ENCODE results near the gene FOXK2. TPM values are rescaled to one million over a fixed set of nuclear protein-coding genes. Genes with fewer than 3 reads are reported as not detected.

FOXK2 gene
- total RNA-seq, 1 experiment from 2014 or later, result 57.7 TPM

DNA sequence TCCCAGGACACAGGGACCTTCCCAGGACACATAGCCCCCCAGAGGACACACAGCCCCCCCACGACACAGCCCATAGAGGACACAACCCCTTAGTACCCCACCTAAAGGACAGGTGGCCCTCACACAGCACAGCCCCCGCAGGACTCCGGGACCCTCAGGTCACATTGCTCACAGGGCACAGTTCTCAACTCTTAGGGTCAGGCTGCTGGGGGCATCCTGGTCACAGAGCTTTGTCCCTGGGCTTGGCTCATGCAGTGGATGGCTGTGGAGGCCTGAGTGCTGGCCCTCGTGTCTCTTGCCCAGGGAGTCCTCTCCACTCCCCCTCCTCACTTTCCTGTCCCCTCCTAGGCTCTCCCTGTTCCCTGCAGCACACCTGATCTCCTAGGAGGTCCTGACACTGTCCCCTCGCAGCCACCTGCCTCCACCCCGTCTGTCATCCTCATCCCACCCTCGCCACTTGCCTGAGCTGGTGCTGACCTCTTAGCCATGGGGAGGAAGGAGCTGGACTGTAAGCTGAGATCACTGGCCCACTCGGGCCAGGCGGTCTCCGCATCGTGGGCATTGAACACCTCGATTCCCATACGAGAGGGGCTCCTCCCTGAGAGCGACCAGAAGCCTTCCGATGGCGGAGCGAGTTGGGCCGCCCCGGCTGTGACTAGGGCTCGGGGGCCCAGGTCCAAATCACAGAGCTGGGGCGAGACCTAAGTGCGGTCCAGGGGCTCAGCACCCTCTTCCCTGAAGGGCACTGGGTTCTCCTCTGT is 130.1 kb downstream of the FOXK2 start:
- peaks cover 8% of the 10 kb centered on the region for H3K27me3 Mint-ChIP-seq (ENCODE audit: low read depth)
- no peak for TF ChIP-seq ZNF317 (CRISPR knock-in tag; IDR thresholded peaks at IDR 0.05; ENCODE audit: borderline replicate concordance, low read depth)
- TF ChIP-seq, protein P1, sequence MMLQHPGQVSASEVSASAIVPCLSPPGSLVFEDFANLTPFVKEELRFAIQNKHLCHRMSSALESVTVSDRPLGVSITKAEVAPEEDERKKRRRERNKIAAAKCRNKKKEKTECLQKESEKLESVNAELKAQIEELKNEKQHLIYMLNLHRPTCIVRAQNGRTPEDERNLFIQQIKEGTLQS (CRISPR knock-in tag; conservative IDR thresholded peaks at IDR 0.05), result no peak
- TF ChIP-seq SMAD3 (CRISPR knock-in tag; IDR thresholded peaks at IDR 0.05; ENCODE audit: borderline replicate concordance), result no peak
- TF ChIP-seq, protein P2, sequence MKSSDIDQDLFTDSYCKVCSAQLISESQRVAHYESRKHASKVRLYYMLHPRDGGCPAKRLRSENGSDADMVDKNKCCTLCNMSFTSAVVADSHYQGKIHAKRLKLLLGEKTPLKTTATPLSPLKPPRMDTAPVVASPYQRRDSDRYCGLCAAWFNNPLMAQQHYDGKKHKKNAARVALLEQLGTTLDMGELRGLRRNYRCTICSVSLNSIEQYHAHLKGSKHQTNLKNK (CRISPR knock-in tag; IDR thresholded peaks at IDR 0.05), result no peak
- peak overlapping the region; percentile 59 for H3K4me3 Mint-ChIP-seq
- no peak overlapping the region for H3K27ac Mint-ChIP-seq
- CTCF ChIA-PET, result no interaction called here
- POLR2A ChIA-PET, result no interaction called here
- DNase-seq (ENCODE audit: low spot score), result no peak
- no peaks in the 10 kb centered on the region; the same call in none of the 2 replicates for H3K36me3 Mint-ChIP-seq
- H3K4me1 Mint-ChIP-seq, result peaks cover 17% of the 10 kb centered on the region
- no peak for ATAC-seq
- no peaks in the 10 kb centered on the region for H3K9me3 Mint-ChIP-seq

DNA sequence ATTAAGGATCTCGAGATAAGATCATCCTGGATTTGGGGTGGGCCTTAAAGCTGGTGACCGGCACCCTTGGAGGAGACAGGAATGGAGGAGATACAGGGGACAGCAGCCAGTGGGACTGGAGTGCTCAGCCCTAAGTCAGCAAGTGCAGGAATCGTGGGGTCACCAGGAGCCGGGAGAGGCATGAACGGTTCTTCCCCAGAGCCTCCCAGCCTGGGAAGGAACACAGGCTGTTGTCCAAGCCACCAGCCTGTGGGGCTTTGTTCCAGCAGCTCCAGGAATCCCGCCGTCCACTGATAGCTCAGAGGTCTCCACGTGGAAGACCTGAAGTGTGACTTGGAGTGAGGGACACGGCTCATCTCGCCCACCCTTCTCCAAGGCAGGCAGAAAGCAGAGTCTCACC is 131.2 kb downstream of the FOXK2 start:
- H3K27me3 Mint-ChIP-seq (ENCODE audit: low read depth), result peaks cover 8% of the 10 kb centered on the region
- TF ChIP-seq RORB (CRISPR knock-in tag; IDR thresholded peaks at IDR 0.05), result no peak
- TF ChIP-seq, protein P3, sequence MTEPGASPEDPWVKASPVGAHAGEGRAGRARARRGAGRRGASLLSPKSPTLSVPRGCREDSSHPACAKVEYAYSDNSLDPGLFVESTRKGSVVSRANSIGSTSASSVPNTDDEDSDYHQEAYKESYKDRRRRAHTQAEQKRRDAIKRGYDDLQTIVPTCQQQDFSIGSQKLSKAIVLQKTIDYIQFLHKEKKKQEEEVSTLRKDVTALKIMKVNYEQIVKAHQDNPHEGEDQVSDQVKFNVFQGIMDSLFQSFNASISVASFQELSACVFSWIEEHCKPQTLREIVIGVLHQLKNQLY (CRISPR knock-in tag; IDR thresholded peaks at IDR 0.05), result no peak
- no peak for TF ChIP-seq TEAD4 (CRISPR knock-in tag; IDR thresholded peaks at IDR 0.05)
- TF ChIP-seq ZNF317 (CRISPR knock-in tag; IDR thresholded peaks at IDR 0.05; ENCODE audit: borderline replicate concordance, low read depth), result no peak

DNA sequence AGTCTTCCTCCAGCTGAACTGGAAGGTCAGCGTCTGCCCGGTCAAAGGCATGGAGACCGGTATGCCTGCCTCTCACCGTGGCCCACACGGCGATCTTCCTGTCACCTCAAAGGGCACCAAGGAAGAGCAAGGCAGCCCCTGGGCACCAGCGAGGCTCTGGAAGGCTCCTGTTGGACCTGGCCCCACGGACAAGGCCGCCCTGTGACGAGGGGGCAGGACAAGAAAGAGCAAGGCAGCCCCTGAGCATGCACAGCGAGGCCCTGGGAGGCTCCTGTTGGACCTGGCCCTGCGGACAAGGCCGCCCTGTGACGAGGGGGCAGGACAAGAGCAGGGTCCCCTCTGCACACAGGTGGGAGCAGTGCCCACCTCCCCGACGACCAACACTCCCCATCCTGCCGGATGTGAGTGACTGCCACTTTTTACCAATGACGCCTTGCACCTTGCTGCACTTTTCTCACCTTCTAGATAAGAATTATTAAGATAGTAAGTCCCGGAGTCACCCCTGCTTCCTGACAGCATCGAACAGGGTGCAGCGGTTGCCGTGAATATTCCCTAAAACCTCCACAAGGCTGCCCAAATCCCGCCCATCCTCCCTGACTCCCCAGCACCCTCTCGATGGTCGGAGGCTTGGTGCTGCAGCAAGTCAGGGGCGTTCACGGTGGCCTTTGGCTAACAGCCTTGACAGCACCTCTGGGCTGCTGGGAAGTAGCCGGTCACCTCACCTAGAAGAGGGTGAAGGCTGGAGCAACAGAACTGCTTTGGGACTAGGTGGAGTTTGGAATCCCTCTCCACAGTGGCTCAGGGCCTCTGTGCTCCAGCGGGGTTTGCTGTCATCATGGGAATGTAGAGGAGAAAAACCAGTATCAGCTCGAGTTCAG is 134.4 kb downstream of the FOXK2 start:
- POLR2A ChIA-PET, result no interaction called here
- peaks cover 8% of the 10 kb centered on the region for H3K27me3 Mint-ChIP-seq (ENCODE audit: low read depth)
- H3K27ac Mint-ChIP-seq, result no peak overlapping the region
- TF ChIP-seq, protein P4, sequence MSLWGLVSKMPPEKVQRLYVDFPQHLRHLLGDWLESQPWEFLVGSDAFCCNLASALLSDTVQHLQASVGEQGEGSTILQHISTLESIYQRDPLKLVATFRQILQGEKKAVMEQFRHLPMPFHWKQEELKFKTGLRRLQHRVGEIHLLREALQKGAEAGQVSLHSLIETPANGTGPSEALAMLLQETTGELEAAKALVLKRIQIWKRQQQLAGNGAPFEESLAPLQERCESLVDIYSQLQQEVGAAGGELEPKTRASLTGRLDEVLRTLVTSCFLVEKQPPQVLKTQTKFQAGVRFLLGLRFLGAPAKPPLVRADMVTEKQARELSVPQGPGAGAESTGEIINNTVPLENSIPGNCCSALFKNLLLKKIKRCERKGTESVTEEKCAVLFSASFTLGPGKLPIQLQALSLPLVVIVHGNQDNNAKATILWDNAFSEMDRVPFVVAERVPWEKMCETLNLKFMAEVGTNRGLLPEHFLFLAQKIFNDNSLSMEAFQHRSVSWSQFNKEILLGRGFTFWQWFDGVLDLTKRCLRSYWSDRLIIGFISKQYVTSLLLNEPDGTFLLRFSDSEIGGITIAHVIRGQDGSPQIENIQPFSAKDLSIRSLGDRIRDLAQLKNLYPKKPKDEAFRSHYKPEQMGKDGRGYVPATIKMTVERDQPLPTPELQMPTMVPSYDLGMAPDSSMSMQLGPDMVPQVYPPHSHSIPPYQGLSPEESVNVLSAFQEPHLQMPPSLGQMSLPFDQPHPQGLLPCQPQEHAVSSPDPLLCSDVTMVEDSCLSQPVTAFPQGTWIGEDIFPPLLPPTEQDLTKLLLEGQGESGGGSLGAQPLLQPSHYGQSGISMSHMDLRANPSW (CRISPR knock-in tag; conservative IDR thresholded peaks at IDR 0.05; ENCODE audit: low read depth), result no peak
- TF ChIP-seq, protein P5, sequence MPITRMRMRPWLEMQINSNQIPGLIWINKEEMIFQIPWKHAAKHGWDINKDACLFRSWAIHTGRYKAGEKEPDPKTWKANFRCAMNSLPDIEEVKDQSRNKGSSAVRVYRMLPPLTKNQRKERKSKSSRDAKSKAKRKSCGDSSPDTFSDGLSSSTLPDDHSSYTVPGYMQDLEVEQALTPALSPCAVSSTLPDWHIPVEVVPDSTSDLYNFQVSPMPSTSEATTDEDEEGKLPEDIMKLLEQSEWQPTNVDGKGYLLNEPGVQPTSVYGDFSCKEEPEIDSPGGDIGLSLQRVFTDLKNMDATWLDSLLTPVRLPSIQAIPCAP (CRISPR knock-in tag; IDR thresholded peaks at IDR 0.05), result no peak
- TF ChIP-seq FOXJ3 (CRISPR knock-in tag; IDR thresholded peaks at IDR 0.05; ENCODE audit: borderline replicate concordance) (no peak), ZNF232 (CRISPR knock-in tag; IDR thresholded peaks at IDR 0.05) (no peak), TCF7 (CRISPR knock-in tag; IDR thresholded peaks at IDR 0.05; ENCODE audit: low read depth) (no peak), MYBL2 (CRISPR knock-in tag; IDR thresholded peaks at IDR 0.05) (no peak), MXD4 (CRISPR knock-in tag; IDR thresholded peaks at IDR 0.05; ENCODE audit: borderline replicate concordance) (no peak), ZNF423 (CRISPR knock-in tag; IDR thresholded peaks at IDR 0.05) (no peak), NFATC4 (CRISPR knock-in tag; IDR thresholded peaks at IDR 0.05) (no peak), HMGA2 (CRISPR knock-in tag; IDR thresholded peaks at IDR 0.05) (no peak)
- TF ChIP-seq, protein P6, sequence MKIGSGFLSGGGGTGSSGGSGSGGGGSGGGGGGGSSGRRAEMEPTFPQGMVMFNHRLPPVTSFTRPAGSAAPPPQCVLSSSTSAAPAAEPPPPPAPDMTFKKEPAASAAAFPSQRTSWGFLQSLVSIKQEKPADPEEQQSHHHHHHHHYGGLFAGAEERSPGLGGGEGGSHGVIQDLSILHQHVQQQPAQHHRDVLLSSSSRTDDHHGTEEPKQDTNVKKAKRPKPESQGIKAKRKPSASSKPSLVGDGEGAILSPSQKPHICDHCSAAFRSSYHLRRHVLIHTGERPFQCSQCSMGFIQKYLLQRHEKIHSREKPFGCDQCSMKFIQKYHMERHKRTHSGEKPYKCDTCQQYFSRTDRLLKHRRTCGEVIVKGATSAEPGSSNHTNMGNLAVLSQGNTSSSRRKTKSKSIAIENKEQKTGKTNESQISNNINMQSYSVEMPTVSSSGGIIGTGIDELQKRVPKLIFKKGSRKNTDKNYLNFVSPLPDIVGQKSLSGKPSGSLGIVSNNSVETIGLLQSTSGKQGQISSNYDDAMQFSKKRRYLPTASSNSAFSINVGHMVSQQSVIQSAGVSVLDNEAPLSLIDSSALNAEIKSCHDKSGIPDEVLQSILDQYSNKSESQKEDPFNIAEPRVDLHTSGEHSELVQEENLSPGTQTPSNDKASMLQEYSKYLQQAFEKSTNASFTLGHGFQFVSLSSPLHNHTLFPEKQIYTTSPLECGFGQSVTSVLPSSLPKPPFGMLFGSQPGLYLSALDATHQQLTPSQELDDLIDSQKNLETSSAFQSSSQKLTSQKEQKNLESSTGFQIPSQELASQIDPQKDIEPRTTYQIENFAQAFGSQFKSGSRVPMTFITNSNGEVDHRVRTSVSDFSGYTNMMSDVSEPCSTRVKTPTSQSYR (CRISPR knock-in tag; IDR thresholded peaks at IDR 0.05), result no peak
- TF ChIP-seq, protein P7, sequence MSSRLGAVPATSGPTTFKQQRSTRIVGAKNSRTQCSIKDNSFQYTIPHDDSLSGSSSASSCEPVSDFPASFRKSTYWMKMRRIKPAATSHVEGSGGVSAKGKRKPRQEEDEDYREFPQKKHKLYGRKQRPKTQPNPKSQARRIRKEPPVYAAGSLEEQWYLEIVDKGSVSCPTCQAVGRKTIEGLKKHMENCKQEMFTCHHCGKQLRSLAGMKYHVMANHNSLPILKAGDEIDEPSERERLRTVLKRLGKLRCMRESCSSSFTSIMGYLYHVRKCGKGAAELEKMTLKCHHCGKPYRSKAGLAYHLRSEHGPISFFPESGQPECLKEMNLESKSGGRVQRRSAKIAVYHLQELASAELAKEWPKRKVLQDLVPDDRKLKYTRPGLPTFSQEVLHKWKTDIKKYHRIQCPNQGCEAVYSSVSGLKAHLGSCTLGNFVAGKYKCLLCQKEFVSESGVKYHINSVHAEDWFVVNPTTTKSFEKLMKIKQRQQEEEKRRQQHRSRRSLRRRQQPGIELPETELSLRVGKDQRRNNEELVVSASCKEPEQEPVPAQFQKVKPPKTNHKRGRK (CRISPR knock-in tag; IDR thresholded peaks at IDR 0.05; ENCODE audit: borderline replicate concordance), result no peak

More for the DNA sequence above, 131.2 kb downstream of the FOXK2 start:
- peaks cover 16% of the 10 kb centered on the region for H3K4me1 Mint-ChIP-seq
- POLR2A ChIA-PET, result no interaction called here
- no peaks in the 10 kb centered on the region for H3K9me3 Mint-ChIP-seq
- DNase-seq (ENCODE audit: low spot score) (no peak), ATAC-seq (no peak)
- no peaks in the 10 kb centered on the region for H3K36me3 Mint-ChIP-seq
- H3K27ac Mint-ChIP-seq, result no peak overlapping the region
- H3K4me3 Mint-ChIP-seq, result no peak overlapping the region
- CTCF ChIA-PET, result no interaction called here

More for the DNA sequence above, 134.4 kb downstream of the FOXK2 start:
- no peak for DNase-seq (ENCODE audit: low spot score)
- CTCF ChIA-PET, result no interaction called here
- Mint-ChIP-seq H3K4me3 (no peak overlapping the region), H3K36me3 (no peaks in the 10 kb centered on the region), H3K9me3 (no peaks in the 10 kb centered on the region), H3K4me1 (peaks cover 3% of the 10 kb centered on the region)
- ATAC-seq, result no peak

All from WTC11 (cell line).